ENCODE measurements around the gene IL17A. TPM values are rescaled to one million over a fixed set of nuclear protein-coding genes. Genes with fewer than 3 reads are reported as not detected.

Gene IL17A
- total RNA-seq, 1 donor = not detected

DNA sequence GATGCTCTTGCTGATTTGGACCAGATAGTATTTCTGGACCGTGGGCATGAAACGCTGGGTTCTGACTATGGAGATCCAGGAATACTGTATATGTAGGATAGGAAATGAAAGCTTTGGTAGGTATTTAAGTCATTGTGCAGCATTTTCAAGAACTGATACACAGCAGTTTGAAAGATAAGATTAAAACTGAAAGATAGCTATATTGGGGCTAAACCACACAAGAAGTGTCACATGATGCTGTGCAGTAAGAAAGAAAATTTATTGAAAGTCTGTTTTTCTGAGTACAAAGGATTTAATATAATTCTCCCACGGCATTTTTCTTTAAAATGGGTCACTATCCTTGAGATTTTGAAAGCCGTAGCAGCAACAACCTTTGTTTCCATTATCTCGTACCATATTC, 305 bp downstream of the IL17A start:
- Histone ChIP-seq H3K4me1 (ENCODE audit: insufficient read depth, low read length) (no peaks in the 10 kb centered on the region), H2AFZ (ENCODE audit: low read length) (no peak overlapping the region), H3K27me3 (ENCODE audit: insufficient read depth, low read length) (peaks cover 3% of the 10 kb centered on the region), H3K9me3 (ENCODE audit: low read depth, low read length) (no peaks in the 10 kb centered on the region), H3K4me3 (ENCODE audit: insufficient read depth, low read length) (no peak overlapping the region), H3K36me3 (ENCODE audit: insufficient read depth, low read length) (no peaks in the 10 kb centered on the region), H3K79me2 (ENCODE audit: insufficient read depth, low read length) (no peaks in the 10 kb centered on the region), H4K20me1 (ENCODE audit: insufficient read depth, low read length) (no peaks in the 10 kb centered on the region), H3K4me2 (ENCODE audit: insufficient read depth, low read length) (no peak overlapping the region), H3K27ac (ENCODE audit: low read depth, low read length) (no peak overlapping the region)
- TF ChIP-seq, protein P1, sequence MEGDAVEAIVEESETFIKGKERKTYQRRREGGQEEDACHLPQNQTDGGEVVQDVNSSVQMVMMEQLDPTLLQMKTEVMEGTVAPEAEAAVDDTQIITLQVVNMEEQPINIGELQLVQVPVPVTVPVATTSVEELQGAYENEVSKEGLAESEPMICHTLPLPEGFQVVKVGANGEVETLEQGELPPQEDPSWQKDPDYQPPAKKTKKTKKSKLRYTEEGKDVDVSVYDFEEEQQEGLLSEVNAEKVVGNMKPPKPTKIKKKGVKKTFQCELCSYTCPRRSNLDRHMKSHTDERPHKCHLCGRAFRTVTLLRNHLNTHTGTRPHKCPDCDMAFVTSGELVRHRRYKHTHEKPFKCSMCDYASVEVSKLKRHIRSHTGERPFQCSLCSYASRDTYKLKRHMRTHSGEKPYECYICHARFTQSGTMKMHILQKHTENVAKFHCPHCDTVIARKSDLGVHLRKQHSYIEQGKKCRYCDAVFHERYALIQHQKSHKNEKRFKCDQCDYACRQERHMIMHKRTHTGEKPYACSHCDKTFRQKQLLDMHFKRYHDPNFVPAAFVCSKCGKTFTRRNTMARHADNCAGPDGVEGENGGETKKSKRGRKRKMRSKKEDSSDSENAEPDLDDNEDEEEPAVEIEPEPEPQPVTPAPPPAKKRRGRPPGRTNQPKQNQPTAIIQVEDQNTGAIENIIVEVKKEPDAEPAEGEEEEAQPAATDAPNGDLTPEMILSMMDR (IDR thresholded peaks at IDR 0.05; ENCODE audit: extremely low read depth, low read depth, low read length) = no peak
- no peak for DNase-seq (ENCODE audit: insufficient read length, low spot score, missing footprints)

DNA sequence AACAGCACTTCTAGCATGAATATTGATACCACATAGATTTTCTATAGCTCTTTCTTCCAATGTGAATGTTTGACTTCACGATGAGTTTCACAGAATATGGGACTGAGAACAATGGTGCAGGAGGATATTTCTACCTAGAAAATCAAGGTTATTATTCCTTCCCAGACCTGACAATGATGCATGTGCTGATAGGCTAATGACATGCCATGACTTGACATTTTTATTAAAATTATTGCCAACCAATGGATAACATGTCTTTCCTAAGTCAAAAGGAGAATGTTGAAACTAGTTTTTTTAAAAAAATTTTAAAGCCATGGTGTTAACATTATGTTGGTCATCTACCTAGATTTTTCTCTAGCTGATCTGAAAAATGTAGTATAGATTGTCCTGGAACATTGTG, 923 bp downstream of the IL17A start:
- no peak overlapping the region for H3K27ac ChIP-seq (ENCODE audit: low read depth, low read length)
- H3K4me1 ChIP-seq (ENCODE audit: insufficient read depth, low read length) = no peaks in the 10 kb centered on the region
- no peak overlapping the region for H3K4me2 ChIP-seq (ENCODE audit: insufficient read depth, low read length)
- TF ChIP-seq, protein P1 (IDR thresholded peaks at IDR 0.05; ENCODE audit: extremely low read depth, low read depth, low read length) = no peak
- H4K20me1 ChIP-seq (ENCODE audit: insufficient read depth, low read length) = no peaks in the 10 kb centered on the region
- no peaks in the 10 kb centered on the region for H3K36me3 ChIP-seq (ENCODE audit: insufficient read depth, low read length)
- H2AFZ ChIP-seq (ENCODE audit: low read length) = no peak overlapping the region
- H3K27me3 ChIP-seq (ENCODE audit: insufficient read depth, low read length) = peaks cover 3% of the 10 kb centered on the region
- no peaks in the 10 kb centered on the region for H3K79me2 ChIP-seq (ENCODE audit: insufficient read depth, low read length)
- no peak overlapping the region for H3K4me3 ChIP-seq (ENCODE audit: insufficient read depth, low read length)
- no peak for DNase-seq (ENCODE audit: insufficient read length, low spot score, missing footprints)
- H3K9me3 ChIP-seq (ENCODE audit: low read depth, low read length) = no peaks in the 10 kb centered on the region

DNA sequence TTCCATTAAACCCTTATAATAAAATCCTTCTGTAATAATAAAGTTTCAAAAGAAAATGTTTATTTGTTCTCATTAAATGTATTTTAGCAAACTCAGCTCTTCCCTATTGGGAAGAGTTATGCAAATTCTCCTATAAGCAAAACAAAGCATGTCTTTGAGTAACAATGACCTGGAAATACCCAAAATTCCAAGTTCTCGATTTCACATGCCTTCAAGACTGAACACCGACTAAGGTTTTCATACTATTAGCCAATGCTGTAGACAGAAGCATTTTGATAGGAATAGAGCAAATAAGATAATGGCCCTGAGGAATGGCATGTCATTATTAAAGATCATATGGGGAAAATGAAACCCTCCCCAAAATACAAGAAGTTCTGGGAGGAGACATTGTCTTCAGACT, 3.8 kb downstream of the IL17A start:
- Histone ChIP-seq H3K4me1 (ENCODE audit: insufficient read depth, low read length) (no peaks in the 10 kb centered on the region), H3K27ac (ENCODE audit: low read depth, low read length) (no peak overlapping the region), H3K27me3 (ENCODE audit: insufficient read depth, low read length) (peaks cover 3% of the 10 kb centered on the region), H4K20me1 (ENCODE audit: insufficient read depth, low read length) (no peaks in the 10 kb centered on the region), H3K9me3 (ENCODE audit: low read depth, low read length) (no peaks in the 10 kb centered on the region), H3K79me2 (ENCODE audit: insufficient read depth, low read length) (no peaks in the 10 kb centered on the region), H3K4me3 (ENCODE audit: insufficient read depth, low read length) (no peak overlapping the region), H2AFZ (ENCODE audit: low read length) (no peak overlapping the region), H3K36me3 (ENCODE audit: insufficient read depth, low read length) (no peaks in the 10 kb centered on the region), H3K4me2 (ENCODE audit: insufficient read depth, low read length) (no peak overlapping the region)
- no peak for DNase-seq (ENCODE audit: insufficient read length, low spot score, missing footprints)
- TF ChIP-seq, protein P1 (IDR thresholded peaks at IDR 0.05; ENCODE audit: extremely low read depth, low read depth, low read length) = no peak

DNA sequence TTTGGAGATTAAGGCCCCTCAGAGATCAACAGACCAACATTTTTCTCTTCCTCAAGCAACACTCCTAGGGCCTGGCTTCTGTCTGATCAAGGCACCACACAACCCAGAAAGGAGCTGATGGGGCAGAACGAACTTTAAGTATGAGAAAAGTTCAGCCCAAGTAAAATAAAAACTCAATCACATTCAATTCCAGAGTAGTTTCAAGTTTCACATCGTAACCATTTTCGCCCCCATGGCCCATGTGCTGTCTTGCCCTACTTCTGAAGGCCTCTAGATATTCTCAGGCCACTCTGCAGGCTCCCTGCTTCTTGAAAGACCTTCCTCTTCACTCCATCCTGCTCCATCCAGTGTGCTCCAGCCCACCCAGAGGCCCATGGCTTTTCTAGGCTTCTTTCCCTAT, 4.2 kb downstream of the IL17A start:
- no peak overlapping the region for H3K4me2 ChIP-seq (ENCODE audit: insufficient read depth, low read length)
- H3K27ac ChIP-seq (ENCODE audit: low read depth, low read length) = no peak overlapping the region
- peaks cover 3% of the 10 kb centered on the region for H3K27me3 ChIP-seq (ENCODE audit: insufficient read depth, low read length)
- no peak overlapping the region for H2AFZ ChIP-seq (ENCODE audit: low read length)
- no peak for DNase-seq (ENCODE audit: insufficient read length, low spot score, missing footprints)
- no peaks in the 10 kb centered on the region for H3K36me3 ChIP-seq (ENCODE audit: insufficient read depth, low read length)
- TF ChIP-seq, protein P1 (IDR thresholded peaks at IDR 0.05; ENCODE audit: extremely low read depth, low read depth, low read length) = no peak
- no peaks in the 10 kb centered on the region for H3K4me1 ChIP-seq (ENCODE audit: insufficient read depth, low read length)
- no peaks in the 10 kb centered on the region for H3K79me2 ChIP-seq (ENCODE audit: insufficient read depth, low read length)
- no peaks in the 10 kb centered on the region for H3K9me3 ChIP-seq (ENCODE audit: low read depth, low read length)
- H4K20me1 ChIP-seq (ENCODE audit: insufficient read depth, low read length) = no peaks in the 10 kb centered on the region
- H3K4me3 ChIP-seq (ENCODE audit: insufficient read depth, low read length) = no peak overlapping the region
